Activated T-cell treated with anti-CD3 and anti-CD28 coated beads, Interleukin-2, amount 50 U/mL, for 48 hours (primary cell): ENCODE results near the gene C6orf52.
"Not testable (repeated sequence)": the region's sequence is repeated elsewhere in the genome, so short reads cannot be mapped to it uniquely, and the experiment has no call there.

ENCODE experiments used
- DNase-seq, 2 experiments: peaks; one replicate each; pipeline ENCODE4 v3.0.0-alpha.2; 2020

Gene C6orf52

GRCh38 chr6:10694302-10695085 lies at the start of gene C6orf52, which contains the start of gene PAK1IP1:
TSS of gene C6orf52 (minus strand) at chr6:10694616. CDS start at chr6:10687550, 7,066 bp downstream.
TSS of gene PAK1IP1 (plus strand) at chr6:10694972. CDS start at chr6:10694986, 14 bp downstream.
- DNase-seq = peak; percentile 92 to 94

GRCh38 chr6:10743515-10743914 lies 49.1 kb upstream of the C6orf52 start:
- DNase-seq = no peak

GRCh38 chr6:10742251-10742650 lies 47.8 kb upstream of the C6orf52 start:
- DNase-seq = no peak

- DNase-seq = not testable (repeated sequence)
These were observed 47.2 kb upstream of the C6orf52 start for GRCh38 chr6:10741643-10742042.

- DNase-seq = no peak
These were observed 45.6 kb upstream of the C6orf52 start for GRCh38 chr6:10740061-10740460.

- DNase-seq = no peak
These were observed 42.3 kb upstream of the C6orf52 start for GRCh38 chr6:10736731-10737130.

- DNase-seq = no peak
These were observed 39.4 kb upstream of the C6orf52 start for GRCh38 chr6:10733863-10734262.

- no peak for DNase-seq
These were observed 38.8 kb upstream of the C6orf52 start for GRCh38 chr6:10733151-10733715.

- no peak for DNase-seq
These were observed 35.8 kb upstream of the C6orf52 start for GRCh38 chr6:10730254-10730653.

- DNase-seq = no peak
These were observed 31.3 kb upstream of the C6orf52 start for GRCh38 chr6:10725716-10726115.

- no peak for DNase-seq
These were observed 30.6 kb upstream of the C6orf52 start for GRCh38 chr6:10725044-10725443.

GRCh38 chr6:10723567-10723881 lies 29.1 kb upstream of the C6orf52 start:
- DNase-seq = peak in 1 of 2 experiments; percentile 26

- DNase-seq = peak; percentile 92 to 95
These were observed 28.6 kb upstream of the C6orf52 start, which contains the start of gene TMEM14C for GRCh38 chr6:10722820-10723566. TSS of gene TMEM14C (plus strand) at chr6:10723070. CDS start at chr6:10724614, 1,544 bp downstream.

- no peak for DNase-seq
These were observed 28.1 kb upstream of the C6orf52 start for GRCh38 chr6:10722570-10722819.

GRCh38 chr6:10721850-10722569 lies 27.6 kb upstream of the C6orf52 start:
- peak in 1 of 2 experiments; percentile 25 for DNase-seq

- DNase-seq = peak in 1 of 2 experiments; percentile 52
These were observed 26.8 kb upstream of the C6orf52 start for GRCh38 chr6:10720960-10721849.

GRCh38 chr6:10720265-10720959 lies 26.0 kb upstream of the C6orf52 start:
- DNase-seq = peak; percentile 71 to 80

GRCh38 chr6:10719964-10720264 lies 25.5 kb upstream of the C6orf52 start:
- no peak for DNase-seq

GRCh38 chr6:10719296-10719963 lies 25.0 kb upstream of the C6orf52 start:
- peak; percentile 68 to 70 for DNase-seq

GRCh38 chr6:10713962-10714361 lies 19.5 kb upstream of the C6orf52 start:
- no peak for DNase-seq

- no peak for DNase-seq
These were observed 2.2 kb upstream of the C6orf52 start for GRCh38 chr6:10696655-10697054.
